ENCODE results near the gene PRKN. TPM values are rescaled to one million over a fixed set of nuclear protein-coding genes. Genes with fewer than 3 reads are reported as not detected.

Gene PRKN
- total and polyA plus RNA-seq, 3 experiments from 2014 or later = 0.22 to 1.0 (median 0.55) TPM

GRCh38 chr6:162699961-162700360 is 27.6 kb downstream of the PRKN start:
- Mint-ChIP-seq H3K36me3 (peaks cover 0 to 2% (median 0%) of the 10 kb centered on the region in 3 donors), H3K4me1 (no peaks in the 10 kb centered on the region), H3K9me3 (no peaks in the 10 kb centered on the region), H3K4me3 (no peak overlapping the region), H3K27me3 (no peaks in the 10 kb centered on the region), H3K27ac (no peak overlapping the region)
- H3K27me3 ChIP-seq (ENCODE audit: insufficient read depth, low read length, poor library complexity, severe bottlenecking) = no peaks in the 10 kb centered on the region
- no peak overlapping the region for H3K4me3 ChIP-seq (ENCODE audit: low read length)
- no peaks in the 10 kb centered on the region for H3K9me3 ChIP-seq (ENCODE audit: low read length)
- ChIA-PET CTCF (no interaction called here), POLR2A (no interaction called here)
- no peaks in the 10 kb centered on the region for H3K4me1 ChIP-seq (ENCODE audit: insufficient read depth, low read length)
- DNase-seq = no peak
- no peaks in the 10 kb centered on the region for H3K36me3 ChIP-seq (ENCODE audit: insufficient read depth, low read length)
- no peak overlapping the region for H3K27ac ChIP-seq (ENCODE audit: low read depth, low read length)

DNA sequence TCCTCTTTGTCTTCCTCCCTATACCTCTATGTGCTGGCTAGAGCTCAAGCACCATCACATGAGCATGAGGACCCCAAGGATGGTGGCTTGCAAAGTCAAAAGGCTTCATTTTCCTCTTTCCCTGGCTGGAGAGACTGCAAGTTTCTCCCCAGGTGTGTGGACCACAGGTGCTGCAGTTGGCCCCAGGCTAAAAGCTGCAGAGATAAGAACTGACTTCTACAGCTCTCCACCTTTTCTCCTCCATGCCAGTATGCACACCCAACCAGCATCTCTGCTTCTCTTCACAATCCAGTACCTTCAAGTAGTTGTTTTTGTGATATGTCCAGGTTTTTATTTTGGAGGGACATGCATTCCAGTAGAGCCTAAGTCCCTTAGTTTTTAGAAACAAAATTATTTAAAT is 29.1 kb downstream of the PRKN start:
- H3K4me1 ChIP-seq (ENCODE audit: insufficient read depth, low read length) = no peaks in the 10 kb centered on the region
- no peaks in the 10 kb centered on the region for H3K36me3 ChIP-seq (ENCODE audit: insufficient read depth, low read length)
- H3K4me3 ChIP-seq (ENCODE audit: low read length) = no peak overlapping the region
- H3K27ac ChIP-seq (ENCODE audit: low read depth, low read length) = no peak overlapping the region
- Mint-ChIP-seq H3K4me3 (no peak overlapping the region), H3K27me3 (no peaks in the 10 kb centered on the region), H3K27ac (no peak overlapping the region), H3K4me1 (no peaks in the 10 kb centered on the region), H3K36me3 (peaks cover 0 to 2% (median 0%) of the 10 kb centered on the region in 3 donors), H3K9me3 (no peaks in the 10 kb centered on the region)
- ChIA-PET CTCF (no interaction called here), POLR2A (no interaction called here)
- no peaks in the 10 kb centered on the region for H3K9me3 ChIP-seq (ENCODE audit: low read length)
- no peak for DNase-seq
- H3K27me3 ChIP-seq (ENCODE audit: insufficient read depth, low read length, poor library complexity, severe bottlenecking) = no peaks in the 10 kb centered on the region

DNA sequence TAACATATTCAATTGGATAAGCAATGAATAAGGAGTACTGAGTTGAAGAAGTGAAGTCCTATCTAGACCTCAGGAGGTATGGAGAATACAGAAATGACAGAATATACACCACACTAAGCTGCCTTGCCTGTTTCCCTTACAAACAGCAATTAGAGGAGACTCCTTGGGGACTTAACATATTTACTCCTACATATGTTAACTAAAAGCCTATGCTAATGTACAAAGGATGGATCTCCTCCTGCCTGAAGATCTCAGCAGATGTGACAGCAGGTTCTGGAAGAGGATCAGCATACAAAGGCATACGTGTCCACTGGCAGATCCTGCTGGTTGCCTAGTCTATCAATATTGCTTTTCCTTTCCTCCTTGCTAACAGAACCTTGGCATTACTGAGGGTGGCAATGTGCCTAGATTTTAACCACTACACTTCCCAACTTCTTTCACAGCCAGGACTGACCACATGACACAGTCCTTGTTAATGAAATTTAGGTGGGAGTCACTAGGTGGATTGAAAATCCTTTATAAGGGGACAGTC is 29.6 kb downstream of the PRKN start:
- Histone ChIP-seq H3K27me3 (ENCODE audit: insufficient read depth, low read length, poor library complexity, severe bottlenecking) (no peaks in the 10 kb centered on the region), H3K9me3 (ENCODE audit: low read length) (no peaks in the 10 kb centered on the region), H3K27ac (ENCODE audit: low read depth, low read length) (no peak overlapping the region), H3K4me1 (ENCODE audit: insufficient read depth, low read length) (no peaks in the 10 kb centered on the region), H3K36me3 (ENCODE audit: insufficient read depth, low read length) (no peaks in the 10 kb centered on the region), H3K4me3 (ENCODE audit: low read length) (no peak overlapping the region)
- CTCF ChIA-PET = no interaction called here
- POLR2A ChIA-PET = no interaction called here
- peaks cover 0 to 2% (median 0%) of the 10 kb centered on the region in 3 donors for H3K36me3 Mint-ChIP-seq
- H3K4me3 Mint-ChIP-seq = no peak overlapping the region
- H3K27me3 Mint-ChIP-seq = no peaks in the 10 kb centered on the region
- no peaks in the 10 kb centered on the region for H3K4me1 Mint-ChIP-seq
- H3K9me3 Mint-ChIP-seq = no peaks in the 10 kb centered on the region
- H3K27ac Mint-ChIP-seq = no peak overlapping the region
- DNase-seq = no peak

DNA sequence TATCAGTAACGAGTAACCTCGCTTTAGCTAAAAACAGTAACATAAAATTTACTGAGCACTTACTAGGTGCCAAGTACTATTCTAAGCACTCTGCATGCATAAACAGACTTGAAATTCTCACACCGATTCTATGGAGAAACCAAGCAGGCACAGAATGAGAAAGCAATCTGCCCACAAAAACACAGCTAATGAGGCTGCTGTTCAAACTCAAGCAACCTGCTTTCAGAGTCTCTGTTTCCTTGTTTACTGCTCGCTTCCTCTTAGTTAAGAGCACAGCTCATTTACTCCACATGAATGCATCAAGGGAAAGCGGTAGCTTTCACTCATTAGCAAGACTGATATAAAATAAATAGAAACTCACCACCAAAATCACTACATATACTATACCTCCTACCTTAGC is 37.4 kb downstream of the PRKN start:
- ChIA-PET CTCF (no interaction called here), POLR2A (no interaction called here)
- no peaks in the 10 kb centered on the region for H3K4me1 Mint-ChIP-seq
- no peak overlapping the region for H3K27ac Mint-ChIP-seq
- DNase-seq = no peak
- no peaks in the 10 kb centered on the region for H3K9me3 ChIP-seq (ENCODE audit: low read length)
- H3K36me3 ChIP-seq (ENCODE audit: insufficient read depth, low read length) = no peaks in the 10 kb centered on the region
- peaks cover 0 to 5% (median 0%) of the 10 kb centered on the region in 5 donors for H3K9me3 Mint-ChIP-seq
- H3K27me3 Mint-ChIP-seq = no peaks in the 10 kb centered on the region
- H3K4me3 ChIP-seq (ENCODE audit: low read length) = no peak overlapping the region
- no peaks in the 10 kb centered on the region for H3K4me1 ChIP-seq (ENCODE audit: insufficient read depth, low read length)
- H3K4me3 Mint-ChIP-seq = no peak overlapping the region
- H3K36me3 Mint-ChIP-seq = no peaks in the 10 kb centered on the region
- no peak overlapping the region for H3K27ac ChIP-seq (ENCODE audit: low read depth, low read length)
- no peaks in the 10 kb centered on the region for H3K27me3 ChIP-seq (ENCODE audit: insufficient read depth, low read length, poor library complexity, severe bottlenecking)

DNA sequence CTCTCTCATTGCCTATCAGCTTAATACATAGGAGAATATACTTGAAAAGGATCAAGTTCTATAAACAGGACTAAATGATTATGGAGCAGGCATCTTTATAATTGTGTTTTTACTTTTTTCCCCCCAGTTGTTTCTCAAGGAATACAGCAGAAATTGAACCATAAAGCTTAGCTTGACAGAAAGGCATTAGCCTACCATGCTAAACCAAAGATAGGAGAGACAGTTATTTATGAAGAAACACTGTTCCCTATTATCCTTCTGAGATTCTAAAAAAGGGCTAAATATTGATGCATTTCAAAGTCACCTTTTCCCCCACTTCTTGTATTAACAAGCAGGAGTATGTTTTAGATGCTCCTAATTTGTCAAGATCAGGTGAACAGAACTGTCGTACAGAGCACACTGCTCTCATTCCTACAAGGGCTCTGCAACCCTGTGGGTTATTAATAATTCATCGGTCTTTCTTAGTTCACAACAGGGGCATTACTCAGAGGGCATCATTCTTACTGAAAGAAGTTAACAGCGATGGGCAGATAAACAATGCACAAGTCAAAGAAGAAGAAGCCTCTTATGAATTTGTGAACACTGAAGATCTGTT is 38.7 kb downstream of the PRKN start:
- H3K27me3 ChIP-seq (ENCODE audit: insufficient read depth, low read length, poor library complexity, severe bottlenecking) = no peaks in the 10 kb centered on the region
- ChIA-PET CTCF (no interaction called here), POLR2A (no interaction called here)
- no peaks in the 10 kb centered on the region for H3K36me3 ChIP-seq (ENCODE audit: insufficient read depth, low read length)
- H3K4me3 Mint-ChIP-seq = no peak overlapping the region
- peaks cover 0 to 5% (median 0%) of the 10 kb centered on the region in 5 donors for H3K9me3 Mint-ChIP-seq
- no peaks in the 10 kb centered on the region for H3K27me3 Mint-ChIP-seq
- no peaks in the 10 kb centered on the region for H3K9me3 ChIP-seq (ENCODE audit: low read length)
- H3K4me3 ChIP-seq (ENCODE audit: low read length) = no peak overlapping the region
- no peaks in the 10 kb centered on the region for H3K4me1 Mint-ChIP-seq
- H3K27ac ChIP-seq (ENCODE audit: low read depth, low read length) = no peak overlapping the region
- no peak overlapping the region for H3K27ac Mint-ChIP-seq
- DNase-seq = no peak
- no peaks in the 10 kb centered on the region for H3K36me3 Mint-ChIP-seq
- H3K4me1 ChIP-seq (ENCODE audit: insufficient read depth, low read length) = no peaks in the 10 kb centered on the region

DNA sequence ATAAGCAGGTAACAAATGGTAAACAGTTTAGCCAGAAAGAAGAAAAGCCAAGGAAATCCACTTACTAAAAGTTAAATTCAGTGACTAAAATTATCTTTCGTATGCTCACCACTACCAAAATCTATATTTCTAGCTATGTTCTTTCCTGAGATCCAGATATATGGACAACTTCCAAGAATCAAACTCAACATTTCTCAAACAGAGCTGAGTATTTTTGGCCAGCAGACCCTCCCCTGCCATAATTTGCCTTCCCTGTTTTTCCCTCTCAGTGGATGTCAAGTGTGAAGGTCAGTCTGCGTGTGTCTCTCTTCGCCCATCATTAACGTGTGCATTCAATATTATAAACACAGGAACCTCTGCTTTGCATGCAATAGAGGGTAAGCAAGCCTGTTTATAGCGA is 42.0 kb downstream of the PRKN start:
- POLR2A ChIA-PET = no interaction called here
- H3K27me3 ChIP-seq (ENCODE audit: insufficient read depth, low read length, poor library complexity, severe bottlenecking) = no peaks in the 10 kb centered on the region
- Mint-ChIP-seq H3K36me3 (peaks cover 0 to 9% (median 0%) of the 10 kb centered on the region in 3 donors), H3K4me3 (no peak overlapping the region), H3K9me3 (peaks cover 0 to 5% (median 2%) of the 10 kb centered on the region in 5 donors), H3K4me1 (no peaks in the 10 kb centered on the region), H3K27ac (no peak overlapping the region), H3K27me3 (no peaks in the 10 kb centered on the region)
- CTCF ChIA-PET = no interaction called here
- H3K4me1 ChIP-seq (ENCODE audit: insufficient read depth, low read length) = no peaks in the 10 kb centered on the region
- H3K27ac ChIP-seq (ENCODE audit: low read depth, low read length) = no peak overlapping the region
- no peaks in the 10 kb centered on the region for H3K36me3 ChIP-seq (ENCODE audit: insufficient read depth, low read length)
- DNase-seq = no peak
- H3K4me3 ChIP-seq (ENCODE audit: low read length) = no peak overlapping the region
- no peaks in the 10 kb centered on the region for H3K9me3 ChIP-seq (ENCODE audit: low read length)

DNA sequence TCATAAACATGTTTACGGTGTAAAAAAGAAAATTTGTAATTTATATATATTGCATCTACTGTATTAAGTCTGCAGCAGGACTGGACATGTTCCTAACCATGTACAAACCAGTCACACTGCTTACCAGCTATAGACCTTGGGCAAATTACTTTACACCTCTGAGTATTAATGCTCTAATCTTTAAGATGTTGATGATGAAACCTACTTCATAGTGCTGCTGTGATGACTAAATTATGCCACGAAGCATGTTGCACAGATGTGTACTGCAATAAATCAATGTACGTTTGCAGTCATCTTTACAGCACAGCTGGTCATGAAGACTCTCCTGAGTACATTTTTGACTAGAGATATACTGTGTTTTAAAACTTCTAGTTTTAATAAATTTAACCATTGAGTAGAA is 42.6 kb downstream of the PRKN start:
- ChIA-PET CTCF (no interaction called here), POLR2A (no interaction called here)
- peaks cover 0 to 9% (median 0%) of the 10 kb centered on the region in 3 donors for H3K36me3 Mint-ChIP-seq
- no peaks in the 10 kb centered on the region for H3K27me3 Mint-ChIP-seq
- Histone ChIP-seq H3K27me3 (ENCODE audit: insufficient read depth, low read length, poor library complexity, severe bottlenecking) (no peaks in the 10 kb centered on the region), H3K27ac (ENCODE audit: low read depth, low read length) (no peak overlapping the region), H3K36me3 (ENCODE audit: insufficient read depth, low read length) (no peaks in the 10 kb centered on the region), H3K9me3 (ENCODE audit: low read length) (no peaks in the 10 kb centered on the region), H3K4me3 (ENCODE audit: low read length) (no peak overlapping the region), H3K4me1 (ENCODE audit: insufficient read depth, low read length) (no peaks in the 10 kb centered on the region)
- H3K4me1 Mint-ChIP-seq = no peaks in the 10 kb centered on the region
- no peak overlapping the region for H3K4me3 Mint-ChIP-seq
- H3K9me3 Mint-ChIP-seq = peaks cover 0 to 5% (median 2%) of the 10 kb centered on the region in 5 donors
- H3K27ac Mint-ChIP-seq = no peak overlapping the region
- no peak for DNase-seq

DNA sequence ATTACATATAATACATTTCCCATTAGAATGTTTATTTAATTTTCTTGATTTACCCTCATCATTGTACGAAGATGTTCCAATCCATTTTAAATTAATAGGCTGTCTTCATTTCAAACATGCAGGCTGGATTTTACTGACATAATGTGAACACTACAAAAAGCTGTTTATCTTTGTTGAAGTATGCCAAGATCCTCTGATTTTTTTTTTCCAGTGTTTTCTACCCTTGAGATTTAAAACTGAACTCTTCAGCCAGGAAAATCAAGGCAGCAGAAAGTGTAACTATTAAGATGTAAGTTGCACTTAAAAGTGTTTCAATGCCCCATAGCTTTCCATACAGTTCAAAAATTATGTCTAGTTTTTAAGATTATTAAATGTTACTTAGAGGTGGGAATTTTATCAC is 43.5 kb downstream of the PRKN start:
- Mint-ChIP-seq H3K27ac (no peak overlapping the region), H3K27me3 (no peaks in the 10 kb centered on the region), H3K4me1 (no peaks in the 10 kb centered on the region), H3K36me3 (peaks cover 0 to 9% (median 0%) of the 10 kb centered on the region in 3 donors), H3K4me3 (no peak overlapping the region), H3K9me3 (peaks cover 0 to 5% (median 2%) of the 10 kb centered on the region in 5 donors)
- Histone ChIP-seq H3K9me3 (ENCODE audit: low read length) (no peaks in the 10 kb centered on the region), H3K4me1 (ENCODE audit: insufficient read depth, low read length) (no peaks in the 10 kb centered on the region), H3K27ac (ENCODE audit: low read depth, low read length) (no peak overlapping the region), H3K36me3 (ENCODE audit: insufficient read depth, low read length) (no peaks in the 10 kb centered on the region), H3K4me3 (ENCODE audit: low read length) (no peak overlapping the region), H3K27me3 (ENCODE audit: insufficient read depth, low read length, poor library complexity, severe bottlenecking) (no peaks in the 10 kb centered on the region)
- CTCF ChIA-PET = no interaction called here
- no peak for DNase-seq
- POLR2A ChIA-PET = no interaction called here
